GM13976 (cell line): ENCODE data around the gene DRG2.

ENCODE experiments used
- DNase-seq: peaks from one replicate; pipeline ENCODE4 v3.0.0; 2012; ENCODE audit warnings: low spot score
- in situ Hi-C: fragments of 300-500 bp; cut with MboI; formaldehyde crosslinking; loops from one replicate; pipeline ENCODE4 v1.12.0; 2022; ENCODE audit warnings: low sequenced_read_pairs, mixed read lengths, inconsistent platforms; ENCODE audit not compliant: unreplicated experiment
- TF ChIP-seq, protein P1 (sequence below): IDR thresholded peaks from 2 replicates; pipeline ENCODE4 v1.5.1; 2012; ENCODE audit warnings: borderline replicate concordance, mild to moderate bottlenecking; ENCODE audit not compliant: insufficient read depth; ENCODE audit errors: extremely low read depth, missing control alignments, control extremely low read depth

Gene DRG2

DNA sequence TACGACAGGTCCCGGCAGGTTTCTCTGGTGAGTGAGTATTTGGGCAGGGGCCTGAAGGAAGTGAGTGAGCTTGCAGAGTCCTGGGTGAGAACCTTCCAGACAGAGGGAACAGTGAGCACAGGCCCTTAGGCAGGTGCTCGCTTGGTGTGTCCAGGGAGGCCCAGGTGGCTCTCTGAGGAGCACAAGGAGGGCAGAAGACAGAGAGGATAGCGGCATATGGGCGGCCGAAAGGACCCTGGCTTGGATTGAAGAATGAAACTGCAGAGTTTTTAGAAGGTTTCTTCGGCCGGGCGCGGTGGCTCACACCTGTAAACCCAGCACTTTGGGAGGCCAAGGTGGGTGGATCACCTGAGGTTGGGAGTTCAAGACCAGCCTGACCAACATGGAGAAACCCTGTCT, 6.7 kb downstream of the DRG2 start:
- no peak for DNase-seq
- in situ Hi-C loops = no loop called here
- TF ChIP-seq, protein P1, sequence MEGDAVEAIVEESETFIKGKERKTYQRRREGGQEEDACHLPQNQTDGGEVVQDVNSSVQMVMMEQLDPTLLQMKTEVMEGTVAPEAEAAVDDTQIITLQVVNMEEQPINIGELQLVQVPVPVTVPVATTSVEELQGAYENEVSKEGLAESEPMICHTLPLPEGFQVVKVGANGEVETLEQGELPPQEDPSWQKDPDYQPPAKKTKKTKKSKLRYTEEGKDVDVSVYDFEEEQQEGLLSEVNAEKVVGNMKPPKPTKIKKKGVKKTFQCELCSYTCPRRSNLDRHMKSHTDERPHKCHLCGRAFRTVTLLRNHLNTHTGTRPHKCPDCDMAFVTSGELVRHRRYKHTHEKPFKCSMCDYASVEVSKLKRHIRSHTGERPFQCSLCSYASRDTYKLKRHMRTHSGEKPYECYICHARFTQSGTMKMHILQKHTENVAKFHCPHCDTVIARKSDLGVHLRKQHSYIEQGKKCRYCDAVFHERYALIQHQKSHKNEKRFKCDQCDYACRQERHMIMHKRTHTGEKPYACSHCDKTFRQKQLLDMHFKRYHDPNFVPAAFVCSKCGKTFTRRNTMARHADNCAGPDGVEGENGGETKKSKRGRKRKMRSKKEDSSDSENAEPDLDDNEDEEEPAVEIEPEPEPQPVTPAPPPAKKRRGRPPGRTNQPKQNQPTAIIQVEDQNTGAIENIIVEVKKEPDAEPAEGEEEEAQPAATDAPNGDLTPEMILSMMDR = no peak

DNA sequence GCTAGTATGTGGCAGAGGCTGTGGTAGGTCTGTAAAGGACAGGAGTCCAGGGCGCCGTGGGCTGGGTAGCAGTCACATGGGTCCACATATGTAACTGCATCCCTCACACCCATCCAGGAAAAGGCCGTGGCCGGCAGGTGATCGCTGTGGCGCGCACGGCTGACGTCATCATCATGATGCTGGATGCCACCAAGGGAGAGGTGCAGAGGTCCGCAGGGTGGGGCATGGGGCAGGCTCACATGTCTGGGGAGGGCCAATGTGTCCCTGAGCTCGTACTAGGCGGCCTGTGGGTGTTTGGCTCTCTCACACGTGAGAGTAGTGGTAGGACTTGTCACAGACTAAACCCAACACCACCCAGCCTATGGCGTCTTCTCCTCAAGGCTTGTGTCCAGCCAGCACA, 11.8 kb downstream of the DRG2 start:
- in situ Hi-C loops = no loop called here
- DNase-seq = no peak
- TF ChIP-seq, protein P1 = no peak

DNA sequence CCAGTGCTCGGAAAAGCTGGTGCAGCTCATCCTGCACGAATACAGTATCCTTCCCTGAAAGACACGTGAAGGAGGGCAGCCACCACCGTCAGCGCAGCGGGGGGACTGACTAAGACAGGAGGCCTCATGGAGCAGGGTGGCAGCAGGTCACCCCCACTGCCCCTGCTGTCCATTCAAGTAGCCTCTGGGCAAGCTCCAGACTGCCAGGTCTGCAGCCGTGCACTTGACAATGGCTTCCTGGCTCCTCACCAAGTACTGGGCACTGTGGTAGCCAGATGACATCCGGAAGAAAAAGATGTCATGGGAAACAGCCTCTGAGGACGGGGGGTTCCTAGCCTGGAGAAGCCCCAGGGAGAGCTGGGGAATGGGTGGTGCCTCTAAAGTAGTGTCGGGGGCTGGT, 12.9 kb downstream of the DRG2 start:
- in situ Hi-C loops = no loop called here

DNA sequence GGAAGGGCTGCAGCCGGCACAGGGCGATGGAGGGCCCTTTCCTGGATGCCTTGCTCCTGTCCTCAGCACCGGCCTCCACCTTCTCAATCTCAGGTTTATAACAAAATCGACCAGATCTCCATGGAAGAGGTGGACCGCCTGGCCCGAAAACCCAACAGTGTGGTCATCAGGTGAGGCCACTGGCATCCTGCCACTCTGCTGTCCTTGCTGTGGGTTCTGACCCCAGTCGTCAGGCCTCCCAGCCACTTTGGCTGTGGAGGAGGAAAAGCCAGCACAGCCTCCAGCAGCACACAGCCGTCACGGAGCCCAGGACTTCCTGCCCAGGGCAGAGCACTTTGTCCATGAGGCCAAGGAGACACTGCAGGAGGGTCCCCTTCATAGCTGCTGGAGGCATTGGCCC, 14.1 kb downstream of the DRG2 start:
- no peak for DNase-seq
- TF ChIP-seq, protein P1 = no peak
- in situ Hi-C loops = no loop called here

More for the DNA sequence above, 12.9 kb downstream of the DRG2 start:
- TF ChIP-seq, protein P1 = no peak
- no peak for DNase-seq

DNA sequence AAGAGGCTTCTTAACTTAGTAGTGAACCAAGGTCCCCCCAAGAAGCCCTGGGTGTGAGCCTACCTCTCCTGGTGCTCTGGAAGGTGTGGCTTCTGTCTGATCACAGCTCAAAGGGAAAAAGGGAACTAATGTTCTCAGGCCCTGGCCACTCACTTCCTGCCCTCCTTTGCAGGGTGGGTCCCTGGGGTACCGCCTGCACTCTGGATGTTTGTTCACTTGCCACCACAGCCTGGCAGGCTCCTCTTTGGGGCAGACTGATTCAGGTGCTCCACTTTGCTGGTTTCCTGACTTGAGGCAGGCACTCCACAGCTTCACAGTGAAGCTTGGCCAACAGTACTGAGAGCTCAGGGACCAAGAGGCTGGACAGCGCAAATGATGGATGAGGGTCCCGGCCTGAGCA, 14.9 kb downstream of the DRG2 start:
- DNase-seq = no peak
- in situ Hi-C loops = no loop called here
- TF ChIP-seq, protein P1 = no peak

DNA sequence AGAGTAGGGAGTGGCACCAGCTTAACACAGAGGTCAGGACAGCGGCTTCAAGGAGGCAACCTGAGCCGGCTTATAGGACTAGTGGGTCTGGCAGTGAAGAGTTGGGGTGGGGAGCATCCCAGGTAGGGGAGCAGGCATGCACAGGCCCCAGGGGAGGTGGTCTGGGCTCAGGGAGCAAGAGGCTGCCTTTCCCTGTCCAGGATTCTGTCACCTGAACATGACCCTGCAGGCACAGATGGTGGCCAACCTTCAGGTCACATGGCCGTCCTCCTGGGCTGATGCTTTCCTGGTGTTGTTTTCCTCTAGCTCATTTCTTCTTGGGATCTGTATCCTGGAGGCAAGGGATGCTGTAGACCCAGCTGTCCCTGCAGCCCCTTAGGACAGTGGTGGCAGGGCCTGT, 17.3 kb downstream of the DRG2 start:
- in situ Hi-C loops = no loop called here
- TF ChIP-seq, protein P1 = no peak
- DNase-seq = no peak

DNA sequence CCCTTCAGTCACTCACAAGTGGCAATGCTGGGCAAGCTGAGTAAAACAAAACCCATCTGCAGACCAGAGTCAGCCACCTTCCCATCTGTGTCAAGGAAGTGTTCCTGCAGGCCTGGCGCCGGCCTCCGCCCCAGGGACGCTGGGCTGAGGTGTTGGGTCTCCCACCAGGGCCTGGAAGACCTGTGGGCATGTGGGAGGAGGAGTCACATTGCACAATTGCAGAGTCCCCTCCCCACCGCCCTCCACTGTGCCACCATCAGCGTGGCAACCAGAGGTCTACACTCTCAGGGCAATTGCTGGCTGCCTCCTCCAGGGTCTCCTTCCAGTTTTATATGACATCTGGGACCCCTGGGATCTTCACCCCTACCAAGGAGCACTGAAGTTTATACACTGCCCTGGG, 17.8 kb downstream of the DRG2 start:
- TF ChIP-seq, protein P1 = no peak
- in situ Hi-C loops = no loop called here

More for the DNA sequence above, 17.8 kb downstream of the DRG2 start:
- DNase-seq = no peak
